Glomerular visceral epithelial cell (primary cell): ENCODE results near the gene DPH1.

ENCODE experiments used
- DNase-seq: peaks from one replicate; pipeline ENCODE4 v3.0.0-alpha.2; 2016; ENCODE audit errors: extremely low spot score

Gene DPH1

DNA sequence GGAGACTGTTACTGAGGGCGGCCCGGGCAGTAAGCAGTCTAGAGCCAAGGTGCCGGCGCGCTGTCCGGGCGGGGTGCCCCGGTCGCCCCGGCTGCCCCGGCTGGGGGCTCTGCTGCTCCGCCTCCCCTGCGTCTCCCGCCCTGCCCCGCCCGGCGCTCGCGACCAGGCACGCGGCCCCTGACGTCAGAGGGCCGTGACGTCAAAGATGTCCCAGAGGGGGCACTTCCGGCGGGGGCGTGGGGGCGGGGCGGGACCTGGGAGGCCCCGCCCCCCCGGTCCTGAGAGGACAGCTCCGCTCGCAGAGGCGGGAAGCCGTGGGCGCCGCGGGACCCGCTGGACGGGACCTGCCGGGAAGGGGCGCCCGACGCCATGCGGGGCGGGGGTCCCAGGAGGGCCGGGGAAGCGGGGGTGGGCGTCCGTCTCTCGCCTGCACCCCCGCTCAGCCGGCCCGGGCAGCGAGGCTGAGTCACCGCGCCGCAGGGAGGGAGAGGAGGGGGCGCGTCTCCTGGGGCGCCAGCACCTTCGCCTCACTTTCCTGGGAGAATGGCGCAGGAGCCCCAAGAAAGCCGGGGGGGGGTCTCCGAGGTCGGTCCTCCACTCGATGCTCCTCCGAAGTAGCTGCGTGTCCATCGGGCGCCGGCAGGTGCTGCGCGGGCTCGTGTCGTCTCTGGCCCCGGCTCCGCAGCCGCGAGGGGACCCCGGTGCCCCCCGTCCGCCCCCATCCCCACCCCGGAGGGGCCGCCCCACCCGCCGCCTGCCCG lies 20.5 kb downstream of the DPH1 start:
- peak; percentile 71 for DNase-seq

GRCh38 chr17:2051061-2051932 lies 21.3 kb downstream of the DPH1 start:
- DNase-seq = no peak

GRCh38 chr17:2051933-2052559 lies 22.1 kb downstream of the DPH1 start:
- no peak for DNase-seq

DNA sequence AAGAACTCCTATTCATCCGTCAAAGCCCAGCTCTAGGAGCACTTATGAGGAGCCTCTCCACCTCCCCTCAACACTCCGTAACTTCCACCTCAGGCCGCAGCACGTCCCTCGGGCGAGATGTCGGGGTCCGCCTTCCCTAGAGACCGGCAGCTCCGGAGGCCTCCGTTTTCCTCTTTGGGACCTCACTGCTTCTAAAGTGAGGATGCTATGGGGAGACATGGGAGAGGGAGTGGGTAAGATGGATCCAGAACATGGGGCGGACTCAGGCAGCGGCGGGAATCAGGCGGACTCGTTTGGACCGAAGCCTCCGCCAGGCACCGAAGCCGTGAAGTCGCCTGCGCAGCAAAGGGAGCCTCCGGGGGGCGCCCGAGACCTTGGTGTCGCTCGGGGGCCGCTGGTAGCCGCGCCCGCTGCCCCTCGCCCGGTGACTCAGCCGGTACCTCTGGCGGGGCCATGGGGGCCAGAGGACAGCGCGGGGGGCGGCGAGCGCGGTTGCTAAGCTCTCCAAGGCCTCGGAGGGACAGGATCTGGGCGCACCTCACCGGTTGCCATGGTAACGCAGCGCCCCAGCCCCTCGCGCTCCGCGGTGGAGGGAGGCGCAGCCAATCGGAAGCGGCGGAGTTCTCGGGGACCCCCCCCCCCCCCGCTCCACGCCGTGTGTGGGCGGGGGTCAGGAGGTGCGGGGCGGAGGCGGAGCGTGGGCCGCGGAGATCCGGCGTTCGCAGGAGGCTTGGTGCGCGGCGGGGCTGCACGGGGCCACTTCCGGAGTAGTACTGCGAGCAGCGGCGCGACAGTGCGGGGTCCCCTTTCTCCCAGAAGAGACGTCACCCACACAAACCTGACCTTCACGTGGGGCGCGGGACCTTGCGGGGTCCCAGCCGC lies 23.7 kb downstream of the DPH1 start:
- DNase-seq = peak; percentile 69

- DNase-seq = no peak
Measured at GRCh38 chr17:2054262-2054511, 24.2 kb downstream of the DPH1 start.

GRCh38 chr17:2054512-2055291 lies 24.7 kb downstream of the DPH1 start, which contains the start of gene HIC1:
TSS of gene HIC1 (plus strand) at chr17:2055103. CDS start at chr17:2056691, 1,588 bp downstream.
- peak; percentile 73 for DNase-seq

GRCh38 chr17:2055292-2056205 lies 25.6 kb downstream of the DPH1 start:
- no peak for DNase-seq

- DNase-seq = no peak
Measured at GRCh38 chr17:2056206-2057174, 26.5 kb downstream of the DPH1 start.

- DNase-seq = no peak
Measured at GRCh38 chr17:2057175-2057759, 27.3 kb downstream of the DPH1 start.

DNA sequence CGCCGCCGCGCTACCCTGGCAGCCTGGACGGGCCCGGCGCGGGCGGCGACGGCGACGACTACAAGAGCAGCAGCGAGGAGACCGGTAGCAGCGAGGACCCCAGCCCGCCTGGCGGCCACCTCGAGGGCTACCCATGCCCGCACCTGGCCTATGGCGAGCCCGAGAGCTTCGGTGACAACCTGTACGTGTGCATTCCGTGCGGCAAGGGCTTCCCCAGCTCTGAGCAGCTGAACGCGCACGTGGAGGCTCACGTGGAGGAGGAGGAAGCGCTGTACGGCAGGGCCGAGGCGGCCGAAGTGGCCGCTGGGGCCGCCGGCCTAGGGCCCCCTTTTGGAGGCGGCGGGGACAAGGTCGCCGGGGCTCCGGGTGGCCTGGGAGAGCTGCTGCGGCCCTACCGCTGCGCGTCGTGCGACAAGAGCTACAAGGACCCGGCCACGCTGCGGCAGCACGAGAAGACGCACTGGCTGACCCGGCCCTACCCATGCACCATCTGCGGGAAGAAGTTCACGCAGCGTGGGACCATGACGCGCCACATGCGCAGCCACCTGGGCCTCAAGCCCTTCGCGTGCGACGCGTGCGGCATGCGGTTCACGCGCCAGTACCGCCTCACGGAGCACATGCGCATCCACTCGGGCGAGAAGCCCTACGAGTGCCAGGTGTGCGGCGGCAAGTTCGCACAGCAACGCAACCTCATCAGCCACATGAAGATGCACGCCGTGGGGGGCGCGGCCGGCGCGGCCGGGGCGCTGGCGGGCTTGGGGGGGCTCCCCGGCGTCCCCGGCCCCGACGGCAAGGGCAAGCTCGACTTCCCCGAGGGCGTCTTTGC lies 28.0 kb downstream of the DPH1 start:
- DNase-seq = no peak

DNA sequence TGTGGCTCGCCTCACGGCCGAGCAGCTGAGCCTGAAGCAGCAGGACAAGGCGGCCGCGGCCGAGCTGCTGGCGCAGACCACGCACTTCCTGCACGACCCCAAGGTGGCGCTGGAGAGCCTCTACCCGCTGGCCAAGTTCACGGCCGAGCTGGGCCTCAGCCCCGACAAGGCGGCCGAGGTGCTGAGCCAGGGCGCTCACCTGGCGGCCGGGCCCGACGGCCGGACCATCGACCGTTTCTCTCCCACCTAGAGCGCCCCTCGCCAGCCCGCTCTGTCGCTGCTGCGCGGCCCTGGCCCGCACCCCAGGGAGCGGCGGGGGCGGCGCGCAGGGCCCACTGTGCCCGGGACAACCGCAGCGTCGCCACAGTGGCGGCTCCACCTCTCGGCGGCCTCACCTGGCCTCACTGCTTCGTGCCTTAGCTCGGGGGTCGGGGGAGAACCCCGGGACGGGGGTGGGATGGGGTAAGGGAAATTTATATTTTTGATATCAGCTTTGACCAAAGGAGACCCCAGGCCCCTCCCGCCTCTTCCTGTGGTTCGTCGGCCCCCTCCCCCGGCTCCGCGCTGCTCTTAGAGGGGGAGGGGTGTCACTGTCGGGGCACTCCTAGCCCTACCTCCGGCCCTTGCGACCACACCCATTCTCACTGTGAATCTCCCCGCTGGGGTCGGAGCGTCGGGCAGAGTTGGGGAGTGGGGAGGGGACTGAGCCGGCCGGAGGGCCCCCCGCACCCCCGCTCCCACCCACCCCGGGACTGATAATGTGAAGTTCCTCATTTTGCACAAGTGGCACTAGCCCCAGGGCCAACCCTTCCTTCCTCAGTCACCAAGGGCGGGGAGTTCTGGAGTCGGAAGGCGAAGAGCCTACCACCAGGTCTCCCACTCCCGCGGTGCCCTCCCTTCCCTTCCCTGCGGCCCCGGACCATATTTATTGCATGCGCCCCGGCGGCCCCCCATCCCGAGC lies 28.9 kb downstream of the DPH1 start:
- no peak for DNase-seq

DNA sequence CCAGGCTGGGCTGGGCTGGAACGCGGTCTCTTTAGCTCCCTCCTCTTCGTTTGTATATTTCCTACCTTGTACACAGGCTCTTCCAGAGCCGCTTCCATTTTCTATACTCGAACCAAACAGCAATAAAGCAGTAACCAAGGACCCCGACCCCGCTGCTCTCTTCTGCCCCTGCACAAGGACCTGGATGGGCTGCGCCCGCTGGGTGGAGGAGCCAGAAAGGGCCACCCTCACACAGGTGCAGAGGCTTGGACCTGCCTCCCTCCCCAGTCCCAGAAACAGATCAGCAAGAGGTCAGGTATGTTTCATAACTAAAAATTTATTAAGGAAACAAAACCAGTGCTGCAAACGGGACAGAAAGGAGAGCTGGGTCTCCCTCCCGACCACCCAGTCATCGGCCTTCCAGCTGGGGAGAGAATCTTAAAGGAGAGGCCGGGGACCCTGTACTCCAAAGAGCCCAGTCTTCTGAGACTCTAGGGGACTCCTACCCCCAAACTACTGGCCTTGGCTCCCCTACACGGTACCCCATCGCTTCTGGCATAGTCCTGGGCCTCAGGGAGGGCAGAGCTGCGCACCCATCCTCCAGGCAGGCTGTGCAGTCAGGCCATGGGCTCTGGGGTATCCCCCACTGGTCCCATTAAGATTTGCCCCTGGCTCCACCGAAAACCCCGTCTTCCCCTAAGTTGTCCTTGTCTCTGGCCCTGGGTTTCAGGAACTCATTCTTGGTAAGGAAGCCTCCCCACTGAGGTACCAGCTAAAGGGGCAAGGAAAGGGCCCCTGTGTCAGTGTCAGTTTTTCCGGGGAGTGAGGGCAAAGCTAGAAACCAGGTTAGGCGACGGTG lies 29.8 kb downstream of the DPH1 start:
- no peak for DNase-seq

DNA sequence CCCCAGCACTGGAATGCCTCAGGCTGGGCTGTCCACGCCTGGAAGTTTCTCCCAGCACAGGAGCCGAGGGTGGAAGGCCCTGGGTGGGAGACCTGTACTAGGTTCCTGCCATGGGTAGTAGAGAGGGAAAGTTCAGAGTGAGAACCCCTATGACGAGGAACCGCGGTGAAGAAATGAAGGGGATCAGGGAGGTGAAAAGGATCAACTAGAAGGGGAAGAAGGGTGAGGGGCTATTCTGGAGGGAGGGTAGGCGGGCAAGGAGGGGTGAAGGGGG lies 30.4 kb downstream of the DPH1 start:
- DNase-seq = no peak

- DNase-seq = no peak
Measured at GRCh38 chr17:2060681-2061440, 30.9 kb downstream of the DPH1 start.

GRCh38 chr17:2061441-2061958 lies 31.5 kb downstream of the DPH1 start:
- DNase-seq = no peak
